PC-3 (cell line): ENCODE results near the gene LATS1. TPM values are rescaled to one million over a fixed set of nuclear protein-coding genes. Genes with fewer than 3 reads are reported as not detected.
"Not testable (repeated sequence)": the region's sequence is repeated elsewhere in the genome, so short reads cannot be mapped to it uniquely, and the experiment has no call there.

Experiments used
- ATAC-seq: fragments of 200-7000 bp; cut with Tn5 transposase; 2 replicates; pipeline ENCODE4 v1.9.1; 2020; ENCODE audit warnings: mild to moderate bottlenecking, moderate library complexity
- BruUV-seq: library from RNA; stranded (reverse); fragments of 400-500 nt; replicated peaks from 2 replicates; lab custom pipeline; 2021; lab: Mats Ljungman, UMichigan
- CTCF ChIA-PET: fragments of 300-600 bp; sonication (Branson Sonifier 250); formaldehyde crosslinking; loops from one replicate; lab custom pipeline; 2022; ENCODE audit warnings: antibody characterized with exemption; lab: Charles Lee
- POLR2A ChIA-PET: fragments of 300-600 bp; sonication (Branson Sonifier 250); formaldehyde crosslinking; loops from one replicate; lab custom pipeline; 2022; ENCODE audit warnings: antibody characterized with exemption; ENCODE audit not compliant: unreplicated experiment; lab: Charles Lee
- DNase-seq: peaks from one replicate; pipeline ENCODE4 v3.0.0-alpha.2; 2015
- H2AFZ ChIP-seq: fragments of 300-600 bp; sonication (generic); 2 replicates; pipeline ENCODE4 v1.6.0; 2016; ENCODE audit warnings: antibody characterized with exemption, low read length
- H3F3A ChIP-seq: fragments of 300-600 bp; sonication (generic); one replicate; pipeline ENCODE4 v1.6.0; 2017; ENCODE audit warnings: antibody characterized with exemption, low read length, control low read depth, mild to moderate bottlenecking; ENCODE audit not compliant: unreplicated experiment
- H3K27ac ChIP-seq: fragments of 300-600 bp; sonication (generic); 2 replicates; pipeline ENCODE4 v1.5.1; 2016; ENCODE audit warnings: mild to moderate bottlenecking, low read length
- H3K27me3 ChIP-seq: fragments of 300-600 bp; sonication (generic); 2 replicates; pipeline ENCODE4 v1.6.1; 2016; ENCODE audit warnings: low read length, mixed read lengths
- H3K36me3 ChIP-seq: fragments of 300-600 bp; sonication (generic); 2 replicates; pipeline ENCODE4 v1.6.1; 2016; ENCODE audit warnings: low read depth, mixed run types, low read length, mixed read lengths
- H3K4me1 ChIP-seq: fragments of 300-600 bp; sonication (generic); 2 replicates; pipeline ENCODE4 v1.5.1; 2016; ENCODE audit warnings: low read length; ENCODE audit not compliant: insufficient read depth
- H3K4me2 ChIP-seq: fragments of 300-600 bp; sonication (generic); 2 replicates; pipeline ENCODE4 v1.6.0; 2016; ENCODE audit warnings: low read length
- H3K4me3 ChIP-seq: fragments of 300-600 bp; sonication (generic); 2 replicates; pipeline ENCODE4 v1.5.1; 2016; ENCODE audit warnings: mild to moderate bottlenecking, low read length, mixed read lengths
- H3K79me2 ChIP-seq: fragments of 300-600 bp; sonication (generic); 2 replicates; pipeline ENCODE4 v1.6.1; 2017; ENCODE audit warnings: low read length, mixed read lengths
- H3K9ac ChIP-seq: fragments of 300-600 bp; sonication (generic); 2 replicates; pipeline ENCODE4 v1.6.0; 2016; ENCODE audit warnings: mild to moderate bottlenecking, low read length
- H3K9me2 ChIP-seq: fragments of 300-600 bp; sonication (generic); replicated peaks from 2 replicates; pipeline ENCODE4 v1.6.1; 2016; ENCODE audit warnings: mixed run types, low read length, mixed read lengths
- H3K9me3 ChIP-seq: fragments of 300-600 bp; sonication (generic); 2 replicates; pipeline ENCODE4 v1.6.1; 2016; ENCODE audit warnings: low read length, mixed read lengths
- H4K20me1 ChIP-seq: fragments of 300-600 bp; sonication (generic); 2 replicates; pipeline ENCODE4 v1.6.1; 2016; ENCODE audit warnings: low read length, mixed read lengths
- EZH2 ChIP-seq: fragments of 300-600 bp; sonication (generic); IDR thresholded peaks from one replicate; pipeline ENCODE4 v1.6.1; 2017; ENCODE audit warnings: antibody characterized with exemption, mild to moderate bottlenecking, low read length; ENCODE audit not compliant: unreplicated experiment
- EZH2phosphoT487 ChIP-seq: fragments of 300-600 bp; sonication (generic); IDR thresholded peaks from 2 replicates; pipeline ENCODE4 v1.6.1; 2018; ENCODE audit warnings: mild to moderate bottlenecking, antibody characterized with exemption, low read length, borderline replicate concordance
- intact Hi-C: fragments of 100-400 bp; cut with micrococcal nuclease; formaldehyde crosslinking; loops from 2 replicates; pipeline ENCODE4 v1.9.0; 2023
- total RNA-seq: library from RNA; depleted of rRNA; stranded (reverse); fragments of >200 nt; gene quantifications from 2 replicates; pipeline ENCODE4 v1.2.3, GENCODE V29; 2014
- TF ChIP-seq, protein P1 (sequence below): fragments of 300-600 bp; sonication (generic); conservative IDR thresholded peaks from 2 replicates; pipeline ENCODE4 v1.5.1; 2017; ENCODE audit warnings: antibody characterized with exemption, low read depth, mild to moderate bottlenecking, low read length

The LATS1 gene
- total RNA-seq, 1 experiment from 2014 or later: 9.7 TPM

DNA sequence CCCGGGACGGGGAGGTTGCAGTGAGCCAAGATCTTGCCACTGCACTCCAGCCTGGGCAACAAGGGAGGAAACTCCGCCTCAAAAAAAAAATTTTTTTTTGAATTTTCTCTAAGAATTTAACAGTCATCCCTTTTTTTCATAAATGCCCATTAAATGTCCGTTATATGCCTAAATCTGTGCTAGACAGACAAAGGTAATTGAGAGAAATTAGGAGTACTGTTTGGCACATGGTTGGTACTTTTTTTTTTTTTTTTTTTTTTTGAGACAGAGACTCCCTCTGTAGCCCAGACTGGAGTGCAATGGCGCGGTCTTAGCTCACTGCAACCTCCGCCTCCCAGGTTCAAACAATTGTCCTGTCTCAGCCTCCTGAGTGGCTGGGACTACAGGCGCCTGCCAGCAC, 33.3 kb upstream of the LATS1 start:
- DNase-seq: no peak

DNA sequence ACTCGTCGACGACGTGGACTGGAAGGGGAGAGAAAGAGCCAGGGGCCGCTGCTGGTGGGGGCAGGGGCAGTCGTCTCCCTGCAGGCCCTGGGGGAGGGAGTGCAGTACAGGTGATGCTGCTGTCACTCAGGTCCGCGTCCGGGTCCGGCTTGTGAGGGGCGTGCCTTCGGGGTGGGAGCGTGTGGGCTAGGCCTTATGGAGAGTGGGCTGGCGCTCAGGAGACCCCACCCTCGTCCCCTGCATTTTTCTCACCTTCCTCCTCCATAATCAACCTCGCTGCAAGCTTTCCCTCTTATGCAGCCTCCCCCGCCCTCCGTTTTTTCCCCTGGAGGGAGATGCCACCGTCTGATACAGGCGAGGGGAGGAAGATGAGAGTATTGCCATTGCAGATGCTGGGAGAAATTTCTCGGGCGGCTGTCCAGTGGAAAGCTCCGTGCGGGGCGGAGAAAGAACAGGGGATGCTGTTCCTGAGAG, 32.3 kb upstream of the LATS1 start:
- H3K79me2 ChIP-seq: peaks cover 68% of the 10 kb centered on the region
- peak overlapping the region; percentile 95 for H3K4me3 ChIP-seq
- intact Hi-C loops: no loop called here
- no peaks in the 10 kb centered on the region for H3F3A ChIP-seq
- no peaks in the 10 kb centered on the region for H3K9me2 ChIP-seq
- H3K4me1 ChIP-seq: peaks cover 11% of the 10 kb centered on the region; the same call in 1 of the 2 replicates
- ChIA-PET POLR2A (no interaction called here), CTCF (interaction anchor here (0.5 kb wide), 1 partner anchor 27 kb away, joined by 4 read pairs; no protein-coding TSS in a partner anchor)
- peak overlapping the region; percentile 82 for H2AFZ ChIP-seq
- H3K27ac ChIP-seq: peak overlapping the region; percentile 67
- DNase-seq: peak; percentile 44
- H3K36me3 ChIP-seq: no peaks in the 10 kb centered on the region; the same call in 1 of the 2 replicates
- TF ChIP-seq EZH2: no peak
- TF ChIP-seq, protein P1, sequence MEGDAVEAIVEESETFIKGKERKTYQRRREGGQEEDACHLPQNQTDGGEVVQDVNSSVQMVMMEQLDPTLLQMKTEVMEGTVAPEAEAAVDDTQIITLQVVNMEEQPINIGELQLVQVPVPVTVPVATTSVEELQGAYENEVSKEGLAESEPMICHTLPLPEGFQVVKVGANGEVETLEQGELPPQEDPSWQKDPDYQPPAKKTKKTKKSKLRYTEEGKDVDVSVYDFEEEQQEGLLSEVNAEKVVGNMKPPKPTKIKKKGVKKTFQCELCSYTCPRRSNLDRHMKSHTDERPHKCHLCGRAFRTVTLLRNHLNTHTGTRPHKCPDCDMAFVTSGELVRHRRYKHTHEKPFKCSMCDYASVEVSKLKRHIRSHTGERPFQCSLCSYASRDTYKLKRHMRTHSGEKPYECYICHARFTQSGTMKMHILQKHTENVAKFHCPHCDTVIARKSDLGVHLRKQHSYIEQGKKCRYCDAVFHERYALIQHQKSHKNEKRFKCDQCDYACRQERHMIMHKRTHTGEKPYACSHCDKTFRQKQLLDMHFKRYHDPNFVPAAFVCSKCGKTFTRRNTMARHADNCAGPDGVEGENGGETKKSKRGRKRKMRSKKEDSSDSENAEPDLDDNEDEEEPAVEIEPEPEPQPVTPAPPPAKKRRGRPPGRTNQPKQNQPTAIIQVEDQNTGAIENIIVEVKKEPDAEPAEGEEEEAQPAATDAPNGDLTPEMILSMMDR: no peak
- no peak for TF ChIP-seq EZH2phosphoT487
- peak; percentile 58 for ATAC-seq
- H3K9me3 ChIP-seq: no peaks in the 10 kb centered on the region
- H3K9ac ChIP-seq: peak overlapping the region; percentile 97
- H4K20me1 ChIP-seq: peaks cover 16% of the 10 kb centered on the region; the same call in 1 of the 2 replicates
- no TSS peak for BruUV-seq
- peak overlapping the region; percentile 79 for H3K4me2 ChIP-seq
- no peaks in the 10 kb centered on the region for H3K27me3 ChIP-seq

More for the DNA sequence above, 33.3 kb upstream of the LATS1 start:
- no TSS peak for BruUV-seq
- Histone ChIP-seq H3K4me1 (peaks cover 11% of the 10 kb centered on the region; the same call in 1 of the 2 replicates), H3K4me3 (peak overlapping the region; percentile 95), H3K27me3 (no peaks in the 10 kb centered on the region), H3F3A (no peaks in the 10 kb centered on the region), H3K9me2 (no peaks in the 10 kb centered on the region), H4K20me1 (peaks cover 23% of the 10 kb centered on the region; the same call in 1 of the 2 replicates), H3K4me2 (peak overlapping the region; percentile 79), H3K9me3 (no peaks in the 10 kb centered on the region), H3K36me3 (no peaks in the 10 kb centered on the region; the same call in 1 of the 2 replicates), H3K27ac (no peak overlapping the region), H3K79me2 (peaks cover 68% of the 10 kb centered on the region), H2AFZ (no peak overlapping the region), H3K9ac (peak overlapping the region; percentile 97)
- TF ChIP-seq EZH2phosphoT487 (no peak), EZH2 (no peak)
- TF ChIP-seq, protein P1: no peak
- intact Hi-C loops: no loop called here
- ChIA-PET POLR2A (no interaction called here), CTCF (no interaction called here)
- no peak for ATAC-seq

DNA sequence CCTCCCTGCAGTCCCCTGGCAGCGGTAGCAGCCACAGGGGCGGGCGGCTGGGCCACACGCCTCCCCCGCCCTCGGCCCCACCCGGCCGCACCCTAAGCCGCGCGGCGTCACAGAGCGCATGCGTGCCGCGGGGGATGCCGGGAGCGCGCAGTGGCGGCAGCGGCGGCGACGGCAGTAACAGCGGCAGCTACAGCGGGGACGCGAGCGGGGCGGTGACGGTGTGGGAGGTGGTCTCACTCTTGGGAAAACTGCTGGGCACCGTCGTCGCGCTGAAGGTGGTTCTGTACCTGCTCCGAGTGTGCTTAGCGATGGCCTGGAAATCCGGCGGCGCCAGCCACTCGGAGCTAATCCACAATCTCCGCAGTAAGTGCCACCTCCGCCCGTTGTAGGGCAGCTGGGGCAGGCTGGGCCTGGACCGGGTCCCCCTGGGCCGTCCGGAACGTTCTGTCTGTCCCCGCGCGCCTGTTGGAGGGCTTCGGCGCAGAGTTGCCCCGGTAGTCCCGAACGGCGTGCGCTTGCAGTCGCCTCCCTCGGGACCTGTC, 31.8 kb upstream of the LATS1 start, which contains the start of gene PCMT1:
TSS of gene PCMT1 (plus strand) at position 148 of the 542 bp plus-strand sequence. CDS start at position 309, 161 bp downstream.
- H3K9me2 ChIP-seq: no peaks in the 10 kb centered on the region
- peak; percentile 81 for ATAC-seq
- H3K4me3 ChIP-seq: peak within 1 kb of the TSS; percentile 95
- peaks cover 67% of the 10 kb centered on the region for H3K79me2 ChIP-seq
- no peaks in the 10 kb centered on the region for H3K9me3 ChIP-seq
- no peaks in the 10 kb centered on the region for H3F3A ChIP-seq
- H3K27me3 ChIP-seq: no peaks in the 10 kb centered on the region
- POLR2A ChIA-PET: no interaction called here
- peak within 1 kb of the TSS; percentile 82 for H2AFZ ChIP-seq
- peaks cover 11% of the 10 kb centered on the region; the same call in 1 of the 2 replicates for H4K20me1 ChIP-seq
- H3K4me1 ChIP-seq: peaks cover 11% of the 10 kb centered on the region; the same call in 1 of the 2 replicates
- intact Hi-C loops: no loop called here
- BruUV-seq: TSS peak; percentile 55
- H3K4me2 ChIP-seq: peak within 1 kb of the TSS; percentile 79
- TF ChIP-seq EZH2phosphoT487: no peak
- no peak for TF ChIP-seq EZH2
- TF ChIP-seq, protein P1: no peak
- DNase-seq: peak; percentile 94
- H3K27ac ChIP-seq: peak within 1 kb of the TSS; percentile 67
- peak within 1 kb of the TSS; percentile 97 for H3K9ac ChIP-seq
- CTCF ChIA-PET: interaction anchor here (0.5 kb wide), 1 partner anchor 26 kb away, joined by 4 read pairs; no protein-coding TSS in a partner anchor
- no peaks in the 10 kb centered on the region; the same call in 1 of the 2 replicates for H3K36me3 ChIP-seq

DNA sequence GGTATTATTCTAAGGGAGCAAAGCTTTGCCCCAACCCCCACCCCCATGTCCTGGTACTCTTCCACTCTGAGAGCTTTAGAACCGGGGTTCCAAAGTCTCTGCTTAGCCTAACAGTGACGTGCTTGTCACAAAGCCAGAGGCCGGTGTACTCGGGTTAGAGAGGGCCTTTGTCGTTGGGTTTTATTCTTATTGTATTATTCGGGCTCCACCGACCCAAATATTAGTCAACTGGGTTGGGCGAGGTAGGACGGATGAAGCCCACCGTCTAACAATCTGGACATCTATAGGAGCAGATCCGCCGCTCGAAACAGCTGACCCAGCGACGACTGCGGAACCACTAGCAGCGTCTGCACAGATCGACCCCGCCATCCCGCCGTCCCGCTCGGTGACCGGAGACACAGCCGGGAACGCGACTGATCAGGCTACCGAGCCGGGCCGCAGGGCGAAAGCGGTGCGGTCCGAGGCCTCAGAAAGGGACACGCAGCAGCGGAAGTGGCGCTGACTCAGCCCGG, 31.2 kb upstream of the LATS1 start:
- H3K27me3 ChIP-seq, POLR2A ChIA-PET, DNase-seq, CTCF ChIA-PET, H3K36me3 ChIP-seq, H4K20me1 ChIP-seq, intact Hi-C loops, H3K9me3 ChIP-seq, H3F3A ChIP-seq, H3K9me2 ChIP-seq, H2AFZ ChIP-seq, ATAC-seq: not testable (repeated sequence)
- peaks cover 11% of the 10 kb centered on the region; the same call in 1 of the 2 replicates for H3K4me1 ChIP-seq
- H3K27ac ChIP-seq: 0 out of 2 replicates have a peak overlapping the region, but pooled peaks have one; percentile 23
- peaks cover 62% of the 10 kb centered on the region for H3K79me2 ChIP-seq
- peak overlapping the region; percentile 97 for H3K9ac ChIP-seq
- peak overlapping the region; percentile 95 for H3K4me3 ChIP-seq
- H3K4me2 ChIP-seq: peak overlapping the region; percentile 59; the same call in 1 of the 2 replicates
- TSS peak; percentile 73 for BruUV-seq
